Activated T-helper 1 cell treated with anti-CD3 and anti-CD28 coated beads, Interleukin-12 subunit alpha, Interleukin-12 subunit beta, Interleukin-2, Interleukin-4 antibody, amounts not matched to agents 30 ng/mL and 10 ng/mL and 1 ng/mL, durations not matched to agents 14 hours and 24 hours and 36 hours (primary cell): ENCODE results near the gene TBATA. TPM values are rescaled to one million over a fixed set of nuclear protein-coding genes. Genes with fewer than 3 reads are reported as not detected.

Source experiments
- DNase-seq: peaks from one replicate; pipeline ENCODE4 v3.0.0; 2021; ENCODE audit warnings: low spot score
- H3K27ac Mint-ChIP-seq: one replicate; pipeline ENCODE4 v1.8.0; 2021; ENCODE audit warnings: mild to moderate bottlenecking, mixed read lengths
- H3K27me3 Mint-ChIP-seq: one replicate; pipeline ENCODE4 v1.8.0; 2022; ENCODE audit warnings: mild to moderate bottlenecking, moderate library complexity, mixed read lengths; ENCODE audit not compliant: insufficient read depth
- H3K36me3 Mint-ChIP-seq: one replicate; pipeline ENCODE4 v1.8.0; 2021; ENCODE audit warnings: low read depth, mixed read lengths
- H3K4me1 Mint-ChIP-seq: one replicate; pipeline ENCODE4 v1.8.0; 2021; ENCODE audit warnings: low read depth, mixed read lengths
- H3K4me3 Mint-ChIP-seq: one replicate; pipeline ENCODE4 v1.8.0; 2021; ENCODE audit warnings: mild to moderate bottlenecking, moderate library complexity, mixed read lengths
- H3K9me3 Mint-ChIP-seq: one replicate; pipeline ENCODE4 v1.8.0; 2021; ENCODE audit warnings: mixed read lengths
- intact Hi-C: fragments of 100-400 bp; cut with micrococcal nuclease; formaldehyde crosslinking; loops from one replicate; pipeline ENCODE4 v1.15.1; 2024
- total RNA-seq: library from RNA; stranded (reverse); gene quantifications from 2 replicates; pipeline ENCODE4 v1.2.3, GENCODE V29; 2022

The TBATA gene
- total RNA-seq, 1 donor from 2014 or later, result not detected

GRCh38 chr10:70748305-70748704, 36.9 kb downstream of the TBATA start:
- DNase-seq, result no peak
- Mint-ChIP-seq H3K27ac (no peak overlapping the region), H3K9me3 (peaks cover 3% of the 10 kb centered on the region), H3K4me3 (no peak overlapping the region), H3K27me3 (peaks cover 2% of the 10 kb centered on the region), H3K36me3 (peaks cover 7% of the 10 kb centered on the region), H3K4me1 (peaks cover 2% of the 10 kb centered on the region)
- intact Hi-C loops, result no loop called here

GRCh38 chr10:70747192-70747965, 37.8 kb downstream of the TBATA start:
- Mint-ChIP-seq H3K36me3 (peaks cover 7% of the 10 kb centered on the region), H3K27me3 (peaks cover 2% of the 10 kb centered on the region)

GRCh38 chr10:70745555-70745954, 39.6 kb downstream of the TBATA start:
- DNase-seq, result no peak
- Mint-ChIP-seq H3K4me1 (peaks cover 18% of the 10 kb centered on the region), H3K27ac (no peak overlapping the region), H3K4me3 (no peak overlapping the region), H3K36me3 (peaks cover 7% of the 10 kb centered on the region), H3K9me3 (peaks cover 3% of the 10 kb centered on the region), H3K27me3 (peaks cover 2% of the 10 kb centered on the region)
- intact Hi-C loops, result no loop called here

More at GRCh38 chr10:70747192-70747965, 37.8 kb downstream of the TBATA start:
- H3K4me3 Mint-ChIP-seq, result no peak overlapping the region
- intact Hi-C loops, result no loop called here
- H3K9me3 Mint-ChIP-seq, result peaks cover 3% of the 10 kb centered on the region
- H3K4me1 Mint-ChIP-seq, result peaks cover 11% of the 10 kb centered on the region
- no peak overlapping the region for H3K27ac Mint-ChIP-seq
- DNase-seq, result no peak

- peaks cover 18% of the 10 kb centered on the region for H3K4me1 Mint-ChIP-seq
- peaks cover 2% of the 10 kb centered on the region for H3K27me3 Mint-ChIP-seq
- DNase-seq, result no peak
- H3K36me3 Mint-ChIP-seq, result peaks cover 7% of the 10 kb centered on the region
- H3K4me3 Mint-ChIP-seq, result no peak overlapping the region
- H3K9me3 Mint-ChIP-seq, result peaks cover 3% of the 10 kb centered on the region
- intact Hi-C loops, result no loop called here
- H3K27ac Mint-ChIP-seq, result no peak overlapping the region
Measured at GRCh38 chr10:70744617-70745143, 40.5 kb downstream of the TBATA start.

GRCh38 chr10:70743879-70744278, 41.3 kb downstream of the TBATA start:
- Mint-ChIP-seq H3K4me3 (no peak overlapping the region), H3K36me3 (peaks cover 7% of the 10 kb centered on the region), H3K27me3 (peaks cover 2% of the 10 kb centered on the region), H3K27ac (no peak overlapping the region), H3K9me3 (peaks cover 3% of the 10 kb centered on the region), H3K4me1 (peaks cover 18% of the 10 kb centered on the region)
- intact Hi-C loops, result no loop called here
- DNase-seq, result no peak

GRCh38 chr10:70743430-70743788, 41.8 kb downstream of the TBATA start:
- H3K36me3 Mint-ChIP-seq, result peaks cover 7% of the 10 kb centered on the region
- no peak for DNase-seq

GRCh38 chr10:70742537-70743429, 42.4 kb downstream of the TBATA start:
- peaks cover 3% of the 10 kb centered on the region for H3K9me3 Mint-ChIP-seq
- intact Hi-C loops, result no loop called here
- peaks cover 18% of the 10 kb centered on the region for H3K4me1 Mint-ChIP-seq
- peaks cover 2% of the 10 kb centered on the region for H3K27me3 Mint-ChIP-seq
- no peak for DNase-seq
- peak overlapping the region; percentile 6 for H3K27ac Mint-ChIP-seq
- peaks cover 7% of the 10 kb centered on the region for H3K36me3 Mint-ChIP-seq
- H3K4me3 Mint-ChIP-seq, result no peak overlapping the region

More at GRCh38 chr10:70743430-70743788, 41.8 kb downstream of the TBATA start:
- peaks cover 3% of the 10 kb centered on the region for H3K9me3 Mint-ChIP-seq
- H3K4me3 Mint-ChIP-seq, result no peak overlapping the region
- H3K4me1 Mint-ChIP-seq, result peaks cover 18% of the 10 kb centered on the region
- H3K27me3 Mint-ChIP-seq, result peaks cover 2% of the 10 kb centered on the region
- H3K27ac Mint-ChIP-seq, result no peak overlapping the region
- intact Hi-C loops, result no loop called here

- Mint-ChIP-seq H3K4me1 (peaks cover 18% of the 10 kb centered on the region), H3K36me3 (peaks cover 5% of the 10 kb centered on the region), H3K27me3 (peaks cover under 1% of the 10 kb centered on the region), H3K27ac (no peak overlapping the region), H3K9me3 (peaks cover 3% of the 10 kb centered on the region), H3K4me3 (no peak overlapping the region)
- no peak for DNase-seq
- intact Hi-C loops, result no loop called here
Measured at GRCh38 chr10:70740406-70741288, 44.5 kb downstream of the TBATA start.

- no peak overlapping the region for H3K4me3 Mint-ChIP-seq
- no peaks in the 10 kb centered on the region for H3K9me3 Mint-ChIP-seq
- no peak overlapping the region for H3K27ac Mint-ChIP-seq
- intact Hi-C loops, result no loop called here
- peaks cover 18% of the 10 kb centered on the region for H3K4me1 Mint-ChIP-seq
- DNase-seq, result no peak
- no peaks in the 10 kb centered on the region for H3K36me3 Mint-ChIP-seq
- H3K27me3 Mint-ChIP-seq, result no peaks in the 10 kb centered on the region
Measured at GRCh38 chr10:70738761-70739121, 46.4 kb downstream of the TBATA start.

GRCh38 chr10:70738006-70738760, 47.0 kb downstream of the TBATA start:
- no peaks in the 10 kb centered on the region for H3K36me3 Mint-ChIP-seq
- intact Hi-C loops, result no loop called here
- no peak overlapping the region for H3K4me3 Mint-ChIP-seq
- H3K27me3 Mint-ChIP-seq, result peaks cover 3% of the 10 kb centered on the region
- H3K9me3 Mint-ChIP-seq, result no peaks in the 10 kb centered on the region
- no peak for DNase-seq
- H3K4me1 Mint-ChIP-seq, result peaks cover 14% of the 10 kb centered on the region
- H3K27ac Mint-ChIP-seq, result no peak overlapping the region

- DNase-seq, result no peak
- Mint-ChIP-seq H3K4me3 (no peak overlapping the region), H3K9me3 (no peaks in the 10 kb centered on the region), H3K27ac (no peak overlapping the region), H3K4me1 (peaks cover 6% of the 10 kb centered on the region), H3K27me3 (peaks cover 6% of the 10 kb centered on the region), H3K36me3 (no peaks in the 10 kb centered on the region)
- intact Hi-C loops, result no loop called here
Measured at GRCh38 chr10:70737250-70737649, 47.9 kb downstream of the TBATA start.

- H3K36me3 Mint-ChIP-seq, result no peaks in the 10 kb centered on the region
- peaks cover 6% of the 10 kb centered on the region for H3K27me3 Mint-ChIP-seq
- no peak overlapping the region for H3K4me3 Mint-ChIP-seq
- intact Hi-C loops, result no loop called here
- H3K4me1 Mint-ChIP-seq, result peaks cover 1% of the 10 kb centered on the region
- H3K27ac Mint-ChIP-seq, result no peak overlapping the region
- no peak for DNase-seq
- no peaks in the 10 kb centered on the region for H3K9me3 Mint-ChIP-seq
Measured at GRCh38 chr10:70736525-70736924, 48.7 kb downstream of the TBATA start.
